Measurements from ENCODE around the gene TARS1.

DNA sequence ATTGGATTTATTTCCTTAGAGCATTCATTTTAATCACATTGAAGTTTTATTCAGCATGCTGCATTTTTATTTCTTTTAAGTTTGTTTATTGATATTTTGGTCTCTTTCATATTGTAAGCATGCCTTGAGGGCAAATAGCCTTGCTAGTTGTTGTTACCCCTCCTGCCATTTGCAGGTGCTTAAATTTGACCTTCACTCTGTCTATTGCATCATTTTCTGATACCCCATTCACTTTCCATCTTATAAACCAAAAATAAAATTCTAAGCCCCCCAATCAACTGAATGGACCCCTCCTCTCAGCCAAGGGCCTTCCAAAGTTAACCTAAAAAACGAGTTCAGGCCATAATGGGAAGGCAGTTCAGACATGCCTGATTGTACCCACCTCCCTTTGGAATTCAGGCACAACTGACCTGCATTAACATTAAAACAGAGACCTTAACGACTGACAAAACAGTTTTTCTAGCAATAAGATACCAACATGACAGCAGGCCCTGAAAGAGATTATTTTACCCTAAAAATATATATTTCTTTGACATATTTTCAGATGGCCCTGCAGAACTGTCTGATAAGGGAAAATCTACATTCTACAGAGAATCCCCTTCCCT, 32.1 kb downstream of the TARS1 start:
- TF ChIP-seq, protein P1, sequence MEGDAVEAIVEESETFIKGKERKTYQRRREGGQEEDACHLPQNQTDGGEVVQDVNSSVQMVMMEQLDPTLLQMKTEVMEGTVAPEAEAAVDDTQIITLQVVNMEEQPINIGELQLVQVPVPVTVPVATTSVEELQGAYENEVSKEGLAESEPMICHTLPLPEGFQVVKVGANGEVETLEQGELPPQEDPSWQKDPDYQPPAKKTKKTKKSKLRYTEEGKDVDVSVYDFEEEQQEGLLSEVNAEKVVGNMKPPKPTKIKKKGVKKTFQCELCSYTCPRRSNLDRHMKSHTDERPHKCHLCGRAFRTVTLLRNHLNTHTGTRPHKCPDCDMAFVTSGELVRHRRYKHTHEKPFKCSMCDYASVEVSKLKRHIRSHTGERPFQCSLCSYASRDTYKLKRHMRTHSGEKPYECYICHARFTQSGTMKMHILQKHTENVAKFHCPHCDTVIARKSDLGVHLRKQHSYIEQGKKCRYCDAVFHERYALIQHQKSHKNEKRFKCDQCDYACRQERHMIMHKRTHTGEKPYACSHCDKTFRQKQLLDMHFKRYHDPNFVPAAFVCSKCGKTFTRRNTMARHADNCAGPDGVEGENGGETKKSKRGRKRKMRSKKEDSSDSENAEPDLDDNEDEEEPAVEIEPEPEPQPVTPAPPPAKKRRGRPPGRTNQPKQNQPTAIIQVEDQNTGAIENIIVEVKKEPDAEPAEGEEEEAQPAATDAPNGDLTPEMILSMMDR (IDR thresholded peaks at IDR 0.05; ENCODE audit: insufficient read depth, low read depth, low read length) = no peak
- no peak for TF ChIP-seq EZH2 (IDR thresholded peaks at IDR 0.05; ENCODE audit: insufficient read depth, low read length)
